Fibroblast of skin of abdomen (primary cell): ENCODE data around the gene CCSER2.
A peak's percentile ranks its signal among the peaks of the same experiment; 100 is the strongest.
"Not testable (repeated sequence)": the region's sequence is repeated elsewhere in the genome, so short reads cannot be mapped to it uniquely, and the experiment has no call there.

ENCODE experiments used
- DNase-seq: peaks from one replicate; pipeline ENCODE4 v3.0.0-alpha.2; 2013

Gene CCSER2

DNA sequence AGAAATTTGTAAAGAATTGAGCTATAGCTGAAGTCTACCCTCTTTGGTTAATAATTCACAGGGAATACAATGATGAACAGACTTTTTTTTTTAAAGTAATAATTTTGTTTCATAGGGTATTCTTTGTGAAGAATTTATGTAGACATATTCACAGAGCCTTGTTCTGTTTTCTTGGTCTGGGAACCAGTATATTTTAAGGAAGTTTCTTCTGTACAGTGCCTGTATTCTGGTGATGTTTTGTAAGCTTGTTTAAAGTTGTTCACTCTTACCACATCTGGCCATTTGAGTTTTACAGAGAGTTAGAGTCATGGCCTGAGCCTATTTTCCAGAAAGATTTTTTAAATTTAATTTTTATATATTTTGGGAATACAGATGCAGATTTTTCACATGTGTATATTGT is 70.3 kb downstream of the CCSER2 start:
- no peak for DNase-seq

GRCh38 chr10:84401854-84402611 is 73.6 kb downstream of the CCSER2 start:
- DNase-seq: no peak

- no peak for DNase-seq
Observed at GRCh38 chr10:84404783-84405182, 76.4 kb downstream of the CCSER2 start.

DNA sequence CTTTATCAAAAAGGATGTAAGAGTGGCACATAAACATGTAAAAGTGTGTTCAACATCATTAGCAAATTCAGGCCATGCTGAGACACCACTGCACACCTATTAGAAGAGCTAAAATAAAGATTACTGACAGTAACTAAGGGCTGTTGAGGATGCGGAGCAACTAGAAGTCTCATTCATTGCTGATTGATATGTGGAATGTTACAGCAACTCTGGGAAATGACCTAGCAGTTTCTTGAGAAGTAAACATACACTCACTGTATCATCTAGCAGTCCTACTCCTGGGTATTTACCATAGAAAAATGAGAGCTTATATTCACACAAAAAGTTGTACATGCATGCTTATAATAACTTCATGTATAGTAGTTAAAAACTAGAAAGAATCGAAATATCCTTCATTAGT is 77.3 kb downstream of the CCSER2 start:
- no peak for DNase-seq

DNA sequence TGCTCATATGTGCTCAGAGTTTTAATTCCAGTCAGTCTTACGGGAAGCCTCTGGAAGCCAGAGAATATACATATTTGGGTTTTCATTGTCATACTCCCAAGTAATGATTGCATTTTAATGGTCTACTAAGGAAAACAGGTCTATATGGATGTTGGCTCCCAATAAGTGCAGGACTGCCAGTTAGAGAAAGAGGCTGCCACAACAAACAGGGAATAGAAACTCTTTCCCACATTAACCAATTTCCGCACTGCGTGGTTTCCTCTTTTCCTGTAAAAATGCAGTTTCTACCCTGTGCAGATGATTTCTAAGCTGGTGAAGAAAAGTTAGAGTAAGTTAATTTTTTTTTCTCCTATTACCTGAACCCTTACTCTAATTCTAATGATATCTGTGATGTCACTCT is 78.2 kb downstream of the CCSER2 start:
- no peak for DNase-seq

DNA sequence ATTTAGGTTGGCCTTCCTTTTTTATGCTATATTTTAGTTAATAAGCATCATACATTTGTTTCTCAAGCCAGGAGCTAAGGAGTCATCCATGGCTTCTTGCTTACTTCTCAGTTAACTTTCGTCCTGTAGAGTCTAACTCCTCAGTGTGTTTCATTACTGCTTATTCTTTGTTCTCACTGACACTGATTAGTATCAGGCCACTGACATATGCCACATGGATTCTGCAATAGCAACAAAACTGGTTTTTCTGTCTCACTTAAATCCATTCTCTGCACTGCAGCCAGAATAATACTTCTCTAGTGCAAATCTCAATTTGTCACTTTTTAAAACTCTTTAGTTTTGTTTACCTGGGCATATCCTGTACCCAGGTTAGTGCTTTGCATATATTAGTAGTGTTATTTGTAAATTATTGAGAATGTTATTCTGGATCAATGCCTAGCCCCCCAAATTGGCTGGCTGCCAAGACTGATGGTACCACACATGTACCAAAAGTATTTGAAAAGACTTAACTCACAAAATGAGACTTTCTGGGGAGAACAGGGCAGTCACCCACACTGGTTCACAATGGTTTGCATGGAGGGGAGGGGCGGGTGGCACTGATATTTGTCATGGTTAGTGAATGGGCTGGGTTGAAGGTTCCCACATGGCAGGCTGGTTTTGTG is 79.1 kb downstream of the CCSER2 start:
- DNase-seq: no peak

DNA sequence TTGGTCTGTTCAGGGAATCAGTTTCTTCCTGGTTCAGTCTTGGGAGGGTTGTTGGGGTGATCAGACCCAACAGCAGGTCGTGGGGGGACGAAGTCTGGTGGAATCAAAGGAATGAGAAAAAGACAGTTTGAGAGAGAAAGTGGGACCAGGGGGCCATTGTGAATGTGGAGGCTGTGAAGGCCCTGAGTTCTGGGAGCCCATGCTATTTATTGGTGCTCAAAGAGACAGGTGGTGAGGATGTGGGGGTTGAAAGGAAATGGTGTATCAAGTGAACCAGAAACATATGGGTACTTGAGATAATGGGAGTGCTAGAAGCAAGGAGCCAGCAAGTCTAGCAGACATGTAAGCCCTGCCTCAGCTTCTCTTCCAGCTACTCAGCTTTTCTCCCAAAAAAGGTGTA is 84.1 kb downstream of the CCSER2 start:
- DNase-seq: no peak

GRCh38 chr10:84414110-84414509 is 85.7 kb downstream of the CCSER2 start:
- not testable (repeated sequence) for DNase-seq

DNA sequence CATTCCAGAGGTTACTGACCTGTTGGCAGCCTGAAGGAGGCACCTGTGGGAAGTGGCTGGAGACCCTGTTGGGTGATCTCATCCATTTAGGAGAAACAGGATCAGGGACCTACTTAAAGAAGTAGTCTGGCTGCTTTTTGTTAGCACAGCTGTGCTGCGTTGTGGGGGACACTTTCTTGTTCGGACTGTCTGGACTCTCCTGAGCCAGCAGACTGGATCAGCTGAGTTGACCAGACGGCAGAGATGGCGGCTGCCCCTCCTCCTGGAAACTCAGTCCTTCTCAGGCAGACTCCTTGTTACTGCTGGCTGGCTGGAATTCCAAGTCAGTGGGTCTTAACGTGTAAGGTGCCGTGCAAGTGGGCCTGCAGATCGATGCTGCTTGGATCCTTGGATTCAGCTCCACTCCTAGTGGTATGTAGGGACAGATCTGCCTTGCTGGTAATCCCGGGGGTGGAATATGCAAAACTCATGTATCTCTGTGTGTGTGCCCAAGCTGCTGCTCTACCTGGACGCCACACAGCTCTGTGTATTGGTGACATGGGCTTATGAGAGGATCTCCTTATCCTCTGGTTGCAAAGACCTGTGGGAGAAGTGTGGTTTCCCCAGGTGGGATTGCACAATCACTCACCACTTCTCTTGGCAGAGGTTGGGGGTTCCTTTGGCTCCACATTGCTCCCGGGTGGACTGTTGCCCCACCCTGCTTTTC is 87.3 kb downstream of the CCSER2 start:
- no peak for DNase-seq

DNA sequence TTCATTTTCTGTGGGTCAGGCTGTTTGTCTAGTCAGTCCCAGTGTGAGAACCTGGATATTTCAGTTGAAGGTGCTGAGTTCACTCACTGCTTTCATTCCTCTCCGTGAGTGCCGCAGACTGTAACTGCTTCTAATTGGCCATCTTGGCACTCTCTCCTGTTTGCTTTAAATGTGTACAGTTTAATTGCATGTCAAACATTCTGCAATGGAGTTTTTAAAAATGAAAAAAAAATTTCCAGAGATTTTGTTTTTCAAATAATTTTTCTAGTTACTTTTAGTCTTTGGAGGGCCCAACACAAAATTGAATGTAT is 87.8 kb downstream of the CCSER2 start:
- DNase-seq: no peak

DNA sequence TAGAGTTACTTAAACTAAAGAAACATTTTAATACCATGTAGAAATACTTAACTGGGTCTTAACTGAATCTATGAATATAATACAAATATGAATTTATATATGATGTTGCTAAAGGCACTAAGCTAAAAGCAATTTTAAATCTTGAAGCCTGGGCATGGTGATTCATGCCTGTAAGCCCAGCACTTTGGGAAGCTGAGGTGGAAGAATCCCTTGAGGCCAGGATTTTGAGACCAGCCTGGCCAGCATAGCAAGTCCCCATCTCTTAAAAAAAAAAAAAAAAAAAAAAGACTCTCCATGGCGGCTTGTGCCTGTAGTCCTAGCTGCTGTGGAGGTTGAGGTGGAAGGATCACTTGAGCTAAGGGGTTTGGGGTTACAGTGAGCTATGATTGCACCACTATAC is 95.3 kb downstream of the CCSER2 start:
- DNase-seq: no peak

GRCh38 chr10:84424731-84425167 is 96.4 kb downstream of the CCSER2 start:
- peak; percentile 90 for DNase-seq

DNA sequence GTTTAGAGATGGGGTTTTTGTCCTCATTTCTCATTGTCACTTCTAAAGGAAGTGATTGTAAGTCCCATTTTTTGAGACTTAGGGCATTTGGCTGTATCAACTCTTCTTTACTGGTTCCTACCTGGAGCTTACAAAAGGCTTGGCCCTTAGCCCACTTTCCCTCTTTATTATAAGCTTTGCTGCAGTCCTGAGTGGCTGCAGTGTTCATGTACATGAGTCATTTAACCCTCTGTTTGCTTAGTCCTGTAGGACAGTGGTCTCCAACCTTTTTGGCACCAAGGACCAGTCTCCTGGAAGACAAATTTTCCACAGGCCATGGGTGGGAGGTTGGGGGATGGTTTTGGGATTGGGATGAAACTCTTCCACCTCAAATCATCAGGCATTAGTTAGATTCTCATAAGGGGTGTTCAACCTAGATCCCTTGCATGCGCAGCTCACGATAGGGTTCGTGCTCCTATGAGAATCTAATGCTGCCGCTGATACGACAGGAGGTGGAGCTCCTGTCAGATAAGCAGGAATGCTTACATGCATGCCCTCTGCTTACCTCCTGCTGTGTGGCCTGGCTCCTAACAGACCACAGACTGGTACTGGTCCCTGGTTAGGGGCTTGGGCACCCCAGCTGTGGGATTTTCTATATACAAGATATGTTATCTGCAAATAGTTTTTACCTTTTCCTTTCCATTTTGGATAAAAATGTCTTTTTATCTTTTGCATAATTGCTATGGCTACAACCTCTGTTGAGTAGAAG is 99.7 kb downstream of the CCSER2 start:
- no peak for DNase-seq

- peak; percentile 8 for DNase-seq
Observed at GRCh38 chr10:84428711-84429110, 100.3 kb downstream of the CCSER2 start.

GRCh38 chr10:84429926-84430520 is 101.6 kb downstream of the CCSER2 start:
- DNase-seq: peak; percentile 12

DNA sequence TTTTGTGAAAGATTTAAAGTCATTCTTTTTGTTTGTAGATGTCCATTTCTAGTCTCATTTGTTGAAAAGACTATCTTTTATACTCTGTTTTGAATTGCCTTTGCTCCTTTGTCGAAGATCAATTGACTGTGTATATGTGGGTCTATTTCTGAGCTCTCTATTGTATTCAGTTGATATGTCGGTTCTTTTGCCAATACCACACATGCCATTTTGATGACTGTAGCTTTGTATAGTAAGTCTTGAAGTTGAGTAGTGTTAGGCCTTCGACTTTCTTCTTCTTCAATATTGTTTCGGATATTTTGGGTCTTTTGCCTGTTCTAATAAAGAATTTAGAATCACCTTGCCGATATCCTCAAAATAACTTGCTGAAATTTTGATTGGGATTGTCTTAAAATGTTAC is 104.5 kb downstream of the CCSER2 start:
- peak; percentile 36 for DNase-seq

DNA sequence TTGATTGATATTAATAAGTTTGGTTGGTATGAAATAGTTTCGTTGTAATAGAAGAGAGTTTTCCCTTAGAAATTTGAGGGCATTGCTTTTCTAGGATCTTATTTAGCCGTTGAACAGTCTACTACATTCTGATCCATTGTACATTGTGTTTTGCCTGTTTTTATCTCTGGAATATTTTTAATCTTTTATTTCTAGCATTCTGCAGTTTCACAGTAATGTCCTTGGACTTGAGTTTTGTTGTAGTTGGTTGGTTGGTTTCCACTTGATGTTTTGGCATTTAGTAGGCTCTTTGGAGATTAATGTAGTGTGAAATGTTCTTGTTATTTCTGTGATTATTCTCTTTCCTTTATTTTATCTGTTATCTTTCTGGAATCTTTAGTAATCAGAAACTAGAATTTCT is 112.4 kb downstream of the CCSER2 start:
- no peak for DNase-seq

GRCh38 chr10:84447701-84448400 is 119.5 kb downstream of the CCSER2 start:
- DNase-seq: no peak

DNA sequence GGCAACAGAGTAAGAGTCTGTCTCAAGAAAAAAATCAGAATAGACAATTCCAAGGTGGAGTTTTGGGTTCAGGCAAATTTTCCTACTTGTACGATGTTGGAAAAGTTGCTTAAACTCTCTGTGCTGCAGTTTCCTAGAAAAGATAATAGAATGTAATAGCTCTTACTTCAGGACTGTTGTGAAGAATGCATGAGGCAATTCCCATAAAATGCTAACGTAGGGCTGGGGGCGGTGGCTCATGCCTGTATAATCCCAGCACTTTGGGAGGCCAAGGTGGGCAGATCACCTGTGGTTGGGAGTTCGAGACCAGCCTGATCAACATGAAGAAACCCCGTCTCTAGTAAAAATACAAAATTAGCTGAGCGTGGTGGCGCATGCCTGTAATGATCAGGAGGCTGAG is 121.0 kb downstream of the CCSER2 start:
- not testable (repeated sequence) for DNase-seq

DNA sequence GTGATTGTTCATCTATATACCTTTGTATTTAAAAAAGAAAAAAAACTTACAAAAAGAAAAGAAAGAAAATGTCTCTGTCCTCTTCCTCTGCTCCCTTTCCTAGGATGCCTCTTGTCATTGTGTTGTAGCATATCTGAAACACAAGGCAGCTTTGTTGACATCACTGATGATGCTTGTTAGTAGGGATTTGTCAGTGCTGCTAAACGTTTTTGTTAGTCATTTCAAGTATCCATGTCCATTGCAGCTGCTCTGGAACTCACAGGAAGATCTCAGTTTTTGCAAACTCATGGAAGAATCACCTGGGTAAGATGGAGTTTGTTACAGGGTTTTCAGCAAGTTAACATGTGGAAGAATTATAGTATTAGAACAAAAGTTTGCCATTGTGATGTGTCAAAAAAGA is 123.6 kb downstream of the CCSER2 start:
- DNase-seq: no peak

DNA sequence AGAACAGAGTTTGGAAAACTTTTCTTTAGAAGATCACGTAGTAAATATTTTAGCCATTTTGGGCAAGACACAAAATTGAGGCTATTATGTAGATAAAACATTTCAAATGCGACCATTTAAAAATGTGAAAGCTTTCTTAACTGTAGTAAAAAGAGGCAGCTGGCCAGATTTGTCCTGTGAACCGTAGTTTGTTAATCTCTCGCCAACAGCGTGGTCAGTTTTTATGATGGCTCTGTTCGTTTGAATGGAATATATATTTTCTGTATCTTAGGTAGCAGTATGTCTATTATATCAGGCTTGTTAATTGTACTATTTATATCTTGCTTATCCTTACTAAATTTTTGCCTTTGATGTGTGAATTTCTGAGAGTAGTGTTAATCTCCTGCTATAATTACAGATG is 124.9 kb downstream of the CCSER2 start:
- DNase-seq: no peak

DNA sequence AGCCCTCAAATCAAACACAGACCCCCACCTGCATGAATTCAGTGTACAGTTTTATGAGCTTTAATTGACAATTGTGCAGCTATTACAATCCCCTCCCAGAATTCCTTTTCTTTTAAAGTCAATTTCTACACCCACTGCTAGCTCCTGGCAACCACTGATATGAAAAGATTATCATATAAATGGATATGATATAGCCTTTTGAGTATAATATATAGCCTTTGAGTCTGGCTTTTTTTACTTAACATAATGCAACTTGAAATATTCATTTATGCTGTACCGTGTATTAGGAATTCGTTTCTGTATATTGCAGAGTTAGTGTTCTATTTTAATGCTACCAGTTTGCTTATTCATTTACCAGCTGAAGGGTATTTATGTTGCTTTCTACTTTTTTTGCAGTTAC is 127.7 kb downstream of the CCSER2 start:
- no peak for DNase-seq
